ENCODE results near the gene OR1J4.

OR1J4 gene

DNA sequence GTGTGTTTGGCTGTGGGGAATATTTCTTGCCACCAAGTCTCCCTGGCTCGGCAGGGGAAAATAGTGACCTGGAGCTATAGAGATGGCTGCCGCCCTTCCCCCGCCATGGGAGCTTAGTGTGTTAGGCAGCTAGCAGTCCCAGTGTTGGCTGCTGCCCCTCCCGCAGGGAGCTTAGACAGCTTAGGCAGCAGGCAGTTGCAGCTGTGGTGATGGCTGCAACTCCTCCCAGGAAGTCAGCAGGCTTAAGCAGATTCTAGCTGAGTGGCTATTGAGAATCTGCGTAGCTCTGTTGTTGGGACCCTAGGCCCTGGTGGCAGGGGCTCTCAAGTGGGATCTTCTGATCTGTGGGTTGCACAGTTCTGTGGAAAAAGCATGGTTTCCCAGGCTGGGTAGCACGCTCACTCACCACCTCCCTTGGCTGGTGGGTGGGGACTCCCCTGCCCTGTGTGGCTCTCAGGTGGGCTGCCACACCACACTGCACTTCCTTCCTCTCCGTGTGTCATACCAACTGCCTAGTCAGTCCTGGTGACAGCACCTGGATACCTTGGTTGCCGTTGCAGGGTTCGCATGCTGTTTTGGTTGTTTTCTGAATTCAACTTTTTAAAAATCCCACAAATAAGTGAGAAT, 43.3 kb downstream of the OR1J4 start:
- Histone ChIP-seq H3K27me3 (ENCODE audit: control insufficient read depth, insufficient read depth, low read length) (no peaks in the 10 kb centered on the region), H2AFZ (no peak overlapping the region), H3K27ac (no peak overlapping the region), H3K4me3 (ENCODE audit: low read depth, low read length) (no peak overlapping the region), H3K4me2 (ENCODE audit: low read length) (no peak overlapping the region), H3K9me3 (ENCODE audit: control insufficient read depth, low read length) (no peaks in the 10 kb centered on the region), H3K4me1 (no peaks in the 10 kb centered on the region), H3K79me2 (no peaks in the 10 kb centered on the region), H3K36me3 (ENCODE audit: control insufficient read depth, insufficient read depth, low read length) (no peaks in the 10 kb centered on the region), H3K9ac (no peak overlapping the region)
- TF ChIP-seq CTCF (IDR thresholded peaks at IDR 0.05), result no peak

GRCh38 chr9:122567901-122568300, 49.0 kb downstream of the OR1J4 start:
- TF ChIP-seq CTCF (IDR thresholded peaks at IDR 0.05), result no peak
- H3K4me2 ChIP-seq (ENCODE audit: low read length), result no peak overlapping the region
- H3K27me3 ChIP-seq (ENCODE audit: control insufficient read depth, insufficient read depth, low read length), result no peaks in the 10 kb centered on the region
- no peaks in the 10 kb centered on the region for H3K79me2 ChIP-seq
- no peaks in the 10 kb centered on the region for H3K36me3 ChIP-seq (ENCODE audit: control insufficient read depth, insufficient read depth, low read length)
- H2AFZ ChIP-seq, result no peak overlapping the region
- no peaks in the 10 kb centered on the region for H3K9me3 ChIP-seq (ENCODE audit: control insufficient read depth, low read length)
- H3K27ac ChIP-seq, result no peak overlapping the region
- H3K4me1 ChIP-seq, result no peaks in the 10 kb centered on the region
- no peak overlapping the region for H3K9ac ChIP-seq
- H3K4me3 ChIP-seq (ENCODE audit: low read depth, low read length), result no peak overlapping the region

All from parathyroid adenoma (tissue), 2 donors.